Thyroid gland (tissue), 4 donors: Measurements from ENCODE around the gene SLC35F3.

Experiments
- POLR2A ChIP-seq, 2 donors: fragments of 450-650 bp; IDR thresholded peaks; one replicate each; pipeline ENCODE4 v1.6.1; 2017; ENCODE audit warnings: antibody characterized with exemption in 2 of 2, mild to moderate bottlenecking in 2 of 2, moderate library complexity in 1 of 2
- TF ChIP-seq, protein P1 (sequence below), 6 experiments: fragments of 200-600 bp in 3 of 6; fragments of 450-650 bp in 3 of 6; sonication (generic) in 3 of 6; IDR thresholded peaks; one replicate each; pipeline ENCODE4 v1.5.1; 2016 to 2019; ENCODE audit warnings: antibody characterized with exemption in 6 of 6, mild to moderate bottlenecking in 2 of 6, inconsistent platforms in 1 of 6, moderate library complexity in 1 of 6

DNA sequence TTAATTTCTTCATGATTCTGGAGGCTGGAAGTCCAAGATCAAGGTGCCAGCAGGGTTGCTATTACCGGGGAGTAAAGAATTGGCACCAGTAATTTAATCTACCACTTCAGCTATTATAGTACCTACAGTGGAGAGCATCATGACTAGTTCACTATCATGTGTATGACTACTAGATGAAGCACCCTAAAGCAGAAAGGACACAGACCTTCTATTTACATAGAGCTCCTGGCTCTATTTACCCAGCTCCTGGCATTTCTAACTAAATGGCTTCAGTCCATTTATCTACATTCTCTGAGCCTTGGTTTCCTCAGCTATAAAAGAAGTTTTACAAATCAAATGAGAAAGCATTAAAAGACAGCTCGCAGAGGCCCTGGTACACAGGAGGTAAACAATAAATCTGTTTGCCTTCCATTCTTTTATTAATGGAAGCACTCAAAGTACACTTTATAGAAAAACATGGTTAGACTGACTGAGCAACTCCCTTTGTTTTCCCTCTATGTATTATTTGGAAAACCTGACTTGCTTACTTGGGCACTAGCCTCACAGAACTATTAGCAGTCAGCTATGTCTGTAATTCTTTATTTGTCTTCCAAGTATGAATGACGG is 203.0 kb downstream of the SLC35F3 start:
- TF ChIP-seq POLR2A (IDR thresholded peaks at IDR 0.05) = no peak
- TF ChIP-seq, protein P1, sequence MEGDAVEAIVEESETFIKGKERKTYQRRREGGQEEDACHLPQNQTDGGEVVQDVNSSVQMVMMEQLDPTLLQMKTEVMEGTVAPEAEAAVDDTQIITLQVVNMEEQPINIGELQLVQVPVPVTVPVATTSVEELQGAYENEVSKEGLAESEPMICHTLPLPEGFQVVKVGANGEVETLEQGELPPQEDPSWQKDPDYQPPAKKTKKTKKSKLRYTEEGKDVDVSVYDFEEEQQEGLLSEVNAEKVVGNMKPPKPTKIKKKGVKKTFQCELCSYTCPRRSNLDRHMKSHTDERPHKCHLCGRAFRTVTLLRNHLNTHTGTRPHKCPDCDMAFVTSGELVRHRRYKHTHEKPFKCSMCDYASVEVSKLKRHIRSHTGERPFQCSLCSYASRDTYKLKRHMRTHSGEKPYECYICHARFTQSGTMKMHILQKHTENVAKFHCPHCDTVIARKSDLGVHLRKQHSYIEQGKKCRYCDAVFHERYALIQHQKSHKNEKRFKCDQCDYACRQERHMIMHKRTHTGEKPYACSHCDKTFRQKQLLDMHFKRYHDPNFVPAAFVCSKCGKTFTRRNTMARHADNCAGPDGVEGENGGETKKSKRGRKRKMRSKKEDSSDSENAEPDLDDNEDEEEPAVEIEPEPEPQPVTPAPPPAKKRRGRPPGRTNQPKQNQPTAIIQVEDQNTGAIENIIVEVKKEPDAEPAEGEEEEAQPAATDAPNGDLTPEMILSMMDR (IDR thresholded peaks at IDR 0.05) = no peak
